Measurements from ENCODE around the gene FH.
A peak's percentile ranks its signal among the peaks of the same experiment; 100 is the strongest.

The FH gene

DNA sequence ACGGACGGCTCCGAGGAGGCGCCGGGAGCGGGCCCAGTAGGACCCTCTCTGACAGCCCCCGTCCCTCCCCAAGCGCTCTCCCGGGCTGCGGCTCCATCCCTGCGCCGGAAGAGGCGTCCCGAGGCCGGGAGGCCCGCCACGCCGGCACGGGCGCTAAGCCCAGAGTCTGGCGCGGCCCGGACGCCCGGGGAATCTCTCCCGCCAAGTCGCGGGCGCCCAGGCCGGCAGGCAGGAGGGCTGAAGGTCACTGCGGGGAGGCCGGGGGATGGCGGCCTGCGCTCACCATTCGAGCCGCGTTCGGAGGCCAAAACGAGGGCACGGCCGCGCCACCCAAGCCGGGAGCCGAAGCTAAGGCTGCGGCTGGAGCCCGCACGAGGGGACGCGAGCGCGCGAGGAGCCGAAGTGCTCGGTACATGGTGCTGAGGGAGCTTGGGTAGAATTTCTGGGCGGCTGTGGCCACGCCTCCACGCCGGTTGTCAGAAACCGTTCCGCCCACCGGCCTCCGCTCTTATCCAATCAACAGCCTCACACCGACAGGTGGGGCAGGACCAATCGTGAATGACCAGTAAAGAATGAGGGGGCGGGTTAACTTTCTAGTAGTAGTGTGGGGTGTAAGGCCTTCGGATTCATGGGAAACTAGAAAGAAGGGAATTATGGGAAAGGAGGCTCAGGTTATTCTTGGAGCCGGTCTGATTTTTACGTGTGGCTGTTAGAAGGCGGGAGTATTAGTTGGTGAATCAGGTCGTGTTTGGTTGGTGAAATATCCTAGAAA, at the start of gene FH:
TSS of gene FH (minus strand) at position 448 of the 772 bp plus-strand sequence. CDS start at position 415, 33 bp downstream.
- DNase-seq = peak; percentile 92

DNA sequence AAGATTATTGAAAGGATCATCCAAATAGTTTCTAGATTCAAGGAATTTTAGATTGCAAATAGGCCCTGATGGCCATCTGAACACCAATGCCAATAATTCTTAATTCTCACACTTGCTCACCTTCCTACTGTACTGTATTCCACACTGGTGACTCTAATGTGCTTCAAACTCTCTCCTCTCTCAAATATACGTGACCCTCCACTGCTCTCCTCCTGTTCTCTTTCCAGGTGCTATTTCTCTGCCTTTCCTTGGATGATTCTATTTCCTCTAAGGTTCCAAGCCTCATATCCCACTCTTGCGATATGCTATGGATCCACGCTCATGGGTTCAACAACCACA, 41.3 kb upstream of the FH start:
- no peak for DNase-seq

DNA sequence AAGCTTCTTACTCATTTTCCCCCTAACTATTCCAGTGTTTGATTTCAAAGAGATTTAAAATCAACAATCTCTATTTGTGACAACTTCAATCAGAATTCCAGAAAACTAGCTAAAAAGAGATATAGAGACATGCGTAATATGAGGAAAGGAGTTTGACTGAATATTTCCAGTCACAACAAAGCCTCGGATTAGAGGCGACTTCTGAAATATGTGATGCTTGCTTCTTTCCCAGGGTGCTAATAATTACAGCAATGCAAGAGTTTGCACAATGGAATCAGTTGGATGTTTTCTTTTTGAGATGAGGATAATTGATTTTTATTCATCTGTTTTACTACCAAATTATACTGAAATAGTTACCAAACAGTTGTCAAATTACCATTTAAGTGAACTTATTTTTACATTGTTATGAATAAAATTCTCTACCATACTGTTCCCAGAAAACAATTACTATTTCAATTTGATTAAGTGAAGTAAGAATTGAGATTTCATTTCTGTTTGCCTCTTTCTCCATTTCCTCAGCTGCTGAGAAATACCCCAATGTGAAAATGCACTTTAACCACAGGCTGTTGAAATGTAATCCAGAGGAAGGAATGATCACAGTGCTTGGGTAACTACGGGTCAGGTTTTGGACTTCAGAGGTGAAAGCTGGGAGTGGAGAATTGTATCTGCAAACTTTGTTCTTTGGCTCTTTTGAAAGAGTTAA, 40.7 kb upstream of the FH start:
- DNase-seq = no peak

DNA sequence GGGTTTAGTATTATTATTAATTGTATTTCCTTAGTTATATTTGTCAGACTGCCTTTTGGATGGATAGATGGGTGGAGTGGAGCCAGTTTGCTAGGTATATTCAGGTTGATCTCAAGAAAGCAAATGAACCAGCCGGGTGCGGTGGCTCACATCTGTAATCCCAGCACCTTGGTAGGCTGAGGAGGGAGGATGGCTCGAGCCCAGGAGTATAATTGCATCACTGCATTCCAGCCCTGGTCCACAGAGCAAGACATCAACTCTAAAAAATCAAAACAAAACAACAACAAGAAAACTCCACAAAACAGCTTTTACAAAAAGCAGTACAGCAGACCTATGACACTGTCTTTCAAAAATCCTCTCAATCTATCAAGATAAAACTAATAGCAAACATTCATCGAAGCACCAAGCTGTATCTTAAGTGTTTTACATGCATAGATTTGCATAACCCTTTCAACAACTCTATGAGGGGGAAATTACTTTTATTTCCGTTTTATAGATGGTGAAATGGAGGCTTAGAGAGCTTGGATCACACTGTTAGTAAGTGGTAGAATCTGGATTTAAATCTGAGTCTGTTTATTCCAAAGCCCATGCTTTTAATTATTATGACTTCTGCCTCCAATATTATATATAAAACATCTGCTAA, 38.1 kb upstream of the FH start:
- no peak for DNase-seq

DNA sequence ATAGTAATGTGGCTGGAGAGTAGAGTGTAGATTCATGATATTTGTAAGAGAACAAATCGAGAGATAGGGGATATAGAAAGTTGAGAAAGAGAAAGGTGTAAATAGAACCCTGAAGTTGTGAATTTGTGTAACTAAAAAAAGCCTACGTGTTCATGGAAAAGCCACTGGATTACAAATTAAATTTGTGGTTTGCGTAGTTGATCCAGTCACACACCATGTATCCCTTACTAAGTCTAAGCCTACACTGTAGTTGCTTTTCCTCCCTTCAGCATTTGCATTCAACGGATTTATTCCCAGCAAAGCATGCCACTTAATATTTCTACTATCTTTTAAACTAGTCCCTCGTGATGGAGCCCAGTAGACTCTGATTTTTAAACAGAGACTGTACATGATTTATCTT, 37.5 kb upstream of the FH start:
- DNase-seq = no peak

DNA sequence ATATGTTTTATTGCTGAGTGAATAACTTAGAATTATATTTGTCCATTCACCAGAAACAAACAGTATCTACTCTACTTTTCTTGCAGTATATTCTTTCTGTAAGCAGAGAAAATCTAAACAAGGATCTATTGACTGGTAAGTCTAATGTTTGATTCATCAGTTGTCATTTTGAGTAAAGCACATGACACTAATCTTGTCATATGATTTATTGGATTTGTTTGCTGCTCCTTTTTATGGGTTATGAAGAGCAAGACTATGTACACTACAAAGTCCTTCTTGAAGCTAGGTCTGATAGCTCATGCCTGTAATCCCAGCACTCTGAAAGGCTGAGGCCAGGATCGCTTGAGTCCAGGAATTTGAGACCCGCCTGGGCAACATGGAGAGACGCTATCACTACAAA, 36.0 kb upstream of the FH start:
- no peak for DNase-seq

DNA sequence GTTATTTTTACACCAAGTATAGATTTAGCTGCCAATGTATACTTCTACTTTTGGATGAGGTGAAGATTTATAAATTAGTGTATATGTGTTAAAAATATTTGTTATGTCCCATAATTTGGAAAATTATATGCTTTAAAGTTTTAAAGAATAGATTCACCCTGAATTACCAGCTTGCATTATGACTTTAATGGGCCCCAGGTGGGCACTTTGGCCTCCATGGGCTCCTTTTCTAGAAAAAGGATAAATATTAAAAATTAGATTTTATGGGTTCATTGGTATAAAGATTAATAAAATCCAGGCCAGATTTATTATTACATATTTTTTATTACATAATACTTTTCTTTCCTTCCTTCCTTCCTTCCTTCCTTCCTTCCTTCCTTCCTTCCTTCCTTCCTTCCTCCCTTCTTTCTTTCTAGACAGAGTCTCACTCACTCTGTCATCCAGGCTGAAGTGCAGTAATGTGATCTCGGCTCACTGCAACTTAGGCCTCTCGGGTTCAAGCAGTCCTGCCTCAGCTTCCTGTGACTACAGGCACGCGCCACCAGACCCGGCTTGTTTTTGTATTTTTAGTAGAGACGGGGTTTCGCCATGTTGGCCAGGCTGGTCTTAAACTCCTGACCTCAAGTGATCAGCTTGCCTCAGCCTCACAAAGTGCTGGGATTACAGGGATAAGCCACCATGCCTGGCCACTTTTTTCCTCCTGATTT, 34.5 kb upstream of the FH start:
- no peak for DNase-seq

DNA sequence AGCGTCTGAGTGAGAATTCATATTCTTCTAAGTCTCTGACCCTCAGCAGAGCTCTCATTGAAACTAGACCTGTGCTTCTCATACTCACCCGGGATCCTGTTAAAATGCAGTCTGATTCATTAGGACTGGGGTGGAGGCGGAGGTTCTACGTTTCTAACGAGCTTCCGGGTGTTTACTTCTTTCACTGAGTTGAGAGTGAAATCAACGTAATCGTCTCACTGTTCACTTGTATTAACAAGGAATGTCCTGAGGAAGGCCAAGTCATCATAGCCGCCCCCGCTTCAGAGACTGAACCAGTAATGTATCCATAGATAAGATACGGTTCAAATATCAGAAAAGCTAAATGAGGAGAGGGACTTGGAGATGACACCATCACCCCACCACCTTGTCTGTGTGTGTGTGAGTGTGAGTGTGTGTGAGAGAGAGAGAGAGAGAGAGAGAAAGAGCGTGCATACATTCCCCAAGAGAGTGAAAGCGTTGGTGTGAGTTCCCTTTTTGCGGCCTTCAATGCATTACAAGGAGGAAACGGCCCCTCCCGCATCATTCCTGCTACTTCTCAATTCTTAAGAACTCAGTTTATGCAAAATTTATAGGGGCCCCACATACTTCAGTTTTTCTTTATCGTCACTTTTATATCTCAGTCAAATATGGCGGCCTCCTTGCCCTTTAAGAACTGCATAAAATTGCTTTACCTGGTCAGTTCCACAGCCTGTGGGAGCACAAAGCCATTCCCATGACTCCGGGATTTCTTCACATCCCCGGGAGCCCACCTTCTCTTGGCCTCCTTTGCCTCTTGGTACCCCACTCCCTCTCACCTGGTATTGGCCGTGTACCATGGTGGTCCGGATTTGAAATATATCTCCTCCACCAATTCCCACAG, 32.4 kb upstream of the FH start:
- no peak for DNase-seq

DNA sequence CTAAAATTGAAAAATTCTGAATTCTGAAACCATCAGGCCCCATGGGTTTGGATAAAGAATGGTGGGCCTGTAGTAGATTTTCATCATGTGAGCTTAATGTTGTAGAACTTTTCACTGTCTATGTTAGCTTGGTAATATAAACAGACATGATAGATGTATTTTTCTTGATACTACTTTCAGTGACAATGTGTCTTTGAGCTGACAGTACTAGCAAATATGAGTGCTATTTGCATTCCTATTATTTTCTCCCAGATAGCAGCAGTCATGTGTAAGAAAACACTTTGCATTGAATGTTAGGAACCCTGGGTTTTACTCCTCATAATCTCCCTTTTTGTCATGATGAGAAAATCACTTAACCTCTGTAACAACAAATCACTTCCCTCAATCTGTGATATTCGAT, 30.8 kb upstream of the FH start:
- no peak for DNase-seq

DNA sequence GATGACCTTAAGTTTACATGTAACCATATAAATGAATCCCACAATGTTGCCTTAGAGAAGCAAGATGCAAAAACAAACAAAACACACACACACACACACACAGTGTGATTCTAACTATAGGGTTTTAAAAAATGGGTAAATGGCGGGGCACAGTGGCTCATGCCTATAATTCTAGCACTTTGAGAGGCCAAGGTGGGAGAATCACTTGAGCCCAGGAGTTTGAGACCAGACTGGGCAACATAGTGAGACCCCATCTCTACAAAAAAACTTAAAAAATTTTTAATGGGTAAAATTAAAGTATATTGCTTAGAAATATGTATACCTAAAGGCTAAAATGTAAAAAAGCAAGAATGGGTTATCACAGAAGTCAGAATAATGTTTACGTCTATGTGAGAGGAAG, 28.5 kb upstream of the FH start:
- no peak for DNase-seq

DNA sequence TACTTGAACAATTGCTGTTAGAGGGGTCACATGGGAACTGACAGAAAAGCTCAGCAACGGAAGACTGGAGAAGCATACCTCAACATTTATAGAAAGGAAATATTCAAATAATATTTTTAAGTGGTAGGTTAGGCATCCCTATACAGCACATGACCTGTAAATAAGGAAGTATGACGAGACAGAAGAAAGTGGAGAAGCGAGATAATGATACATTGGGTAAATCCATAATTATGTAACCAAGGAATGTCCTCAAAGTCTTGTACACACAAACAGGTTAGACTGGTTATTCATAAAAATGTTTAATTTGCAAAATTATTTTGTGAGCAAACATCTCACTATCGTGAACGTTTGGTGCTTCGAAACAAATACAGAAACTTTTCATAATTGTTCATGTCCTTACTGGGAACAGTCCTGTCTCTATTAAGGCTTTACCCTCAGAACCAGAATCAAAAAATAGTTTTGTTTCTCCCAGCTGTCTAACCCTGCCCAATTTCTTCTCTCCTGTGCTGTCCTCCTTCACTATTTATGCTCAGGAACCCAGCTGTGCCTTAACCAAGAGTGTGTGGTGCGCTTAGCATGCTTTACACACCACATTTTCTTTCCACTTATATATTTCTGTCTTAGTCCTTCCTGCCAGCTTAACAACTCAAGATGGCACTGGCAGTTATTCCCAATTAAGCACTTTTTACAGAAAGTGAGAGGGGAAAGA, 22.8 kb upstream of the FH start:
- DNase-seq = no peak

DNA sequence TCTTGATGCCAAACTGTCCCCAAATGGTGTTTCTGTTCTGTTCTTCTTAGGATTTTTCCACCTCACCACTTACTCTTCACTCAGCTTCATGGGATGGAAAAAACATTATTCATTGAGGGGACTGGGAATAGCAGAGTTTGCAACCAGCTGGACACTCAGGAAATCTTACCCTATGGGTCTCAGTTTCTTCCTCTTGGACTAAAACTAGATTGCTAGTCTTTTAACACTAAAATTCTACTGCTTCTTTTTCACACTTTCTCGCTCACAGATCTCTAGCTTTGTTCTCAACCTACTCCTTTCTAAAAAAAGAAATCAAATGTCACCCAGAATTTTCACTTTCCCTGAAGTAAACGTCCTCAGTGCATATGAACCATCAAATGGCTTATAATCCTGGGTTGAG, 17.4 kb upstream of the FH start:
- no peak for DNase-seq

DNA sequence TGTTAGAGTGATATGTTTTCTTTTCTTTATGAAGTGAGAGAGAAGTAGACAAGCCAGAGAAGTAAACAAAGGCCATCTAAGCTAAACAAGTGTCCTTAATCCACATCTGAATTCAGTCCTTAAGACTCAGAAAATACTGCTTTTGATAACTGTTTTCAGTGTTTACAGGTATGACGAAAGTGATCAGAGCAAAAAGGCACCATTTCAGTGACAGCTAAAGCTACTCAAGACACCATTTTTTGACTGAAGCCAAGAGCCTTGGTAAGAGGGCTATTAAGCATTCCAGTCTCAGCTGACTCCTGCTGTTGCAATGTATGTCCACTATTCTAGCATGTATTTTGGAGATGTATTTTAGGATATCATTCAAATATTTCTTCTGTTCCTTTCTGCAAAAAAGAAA, 16.7 kb upstream of the FH start:
- no peak for DNase-seq

DNA sequence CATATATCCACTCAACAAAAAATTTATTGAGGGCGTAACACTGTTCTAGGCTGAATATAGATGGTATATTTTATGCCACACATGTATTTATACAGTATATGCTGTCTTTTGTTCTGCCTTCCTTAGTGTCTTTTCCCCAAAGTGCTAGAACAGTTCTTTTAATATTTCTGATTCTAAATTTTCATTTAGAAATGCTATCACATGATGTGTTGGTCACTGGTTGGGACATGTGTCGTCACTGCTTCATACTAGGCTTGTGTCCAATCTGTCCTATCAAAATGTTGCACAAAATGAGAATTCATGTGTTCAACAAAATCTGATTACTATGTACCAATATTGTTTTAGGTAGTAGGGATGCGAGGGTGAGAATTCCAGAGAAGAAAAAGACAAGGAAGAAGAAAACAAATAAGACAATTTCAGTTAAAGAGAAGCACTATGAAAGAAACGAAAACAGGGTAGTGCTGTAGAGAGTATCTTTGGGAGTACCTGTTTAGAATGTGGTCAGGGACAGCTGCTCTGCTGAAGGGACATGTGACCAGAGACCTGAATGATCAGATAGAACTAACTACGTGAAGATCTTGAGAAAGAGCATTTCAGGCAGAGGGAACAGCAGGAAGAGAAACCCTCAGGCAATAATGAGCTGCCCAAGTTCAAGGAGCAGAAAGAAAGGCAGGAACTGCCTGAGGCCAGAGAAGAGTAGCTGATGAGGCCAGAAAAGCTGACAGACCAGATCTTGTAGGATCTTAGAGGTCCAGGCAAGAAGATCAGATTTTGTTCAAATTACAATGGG, 14.0 kb upstream of the FH start:
- no peak for DNase-seq

DNA sequence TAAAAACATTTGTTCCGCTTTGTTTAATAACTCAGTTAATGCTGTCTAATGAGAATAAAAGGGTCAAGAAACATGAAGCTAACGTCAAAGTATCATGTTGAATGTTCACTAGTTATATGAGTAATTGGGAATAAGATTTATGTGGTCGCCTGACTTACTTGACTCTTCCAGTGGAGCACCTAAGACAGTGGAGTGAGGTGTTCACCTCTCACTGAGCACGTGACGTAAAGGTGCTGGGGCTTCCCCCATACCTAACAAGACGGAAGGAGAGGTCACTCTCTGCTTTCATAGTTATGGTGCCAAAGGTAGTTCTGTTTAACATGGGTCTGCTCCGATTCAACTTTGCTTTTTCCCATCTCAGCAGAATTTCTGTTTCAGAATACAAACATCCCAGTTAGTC, 13.3 kb upstream of the FH start:
- DNase-seq = no peak

DNA sequence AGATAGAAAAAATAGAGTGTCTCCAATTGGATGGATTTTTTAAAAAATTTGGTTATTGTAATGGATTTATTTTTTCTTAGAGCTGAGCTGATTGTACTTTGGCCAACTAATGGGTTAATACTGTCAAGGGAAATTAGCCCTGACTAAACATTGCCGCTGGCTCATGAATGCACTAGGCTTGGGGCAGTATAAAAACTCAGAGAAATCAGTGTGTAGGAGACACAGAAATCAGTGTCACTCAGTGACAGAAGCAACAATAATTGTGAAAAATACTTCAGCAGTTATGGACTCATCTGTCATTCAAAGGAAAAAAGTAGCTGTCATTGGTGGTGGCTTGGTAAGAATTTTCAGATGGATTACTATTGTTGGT, 12.6 kb upstream of the FH start, which contains the start of gene KMO:
TSS of gene KMO (plus strand) at position 217 of the 370 bp plus-strand sequence. CDS start at position 284, 67 bp downstream.
- DNase-seq = no peak

DNA sequence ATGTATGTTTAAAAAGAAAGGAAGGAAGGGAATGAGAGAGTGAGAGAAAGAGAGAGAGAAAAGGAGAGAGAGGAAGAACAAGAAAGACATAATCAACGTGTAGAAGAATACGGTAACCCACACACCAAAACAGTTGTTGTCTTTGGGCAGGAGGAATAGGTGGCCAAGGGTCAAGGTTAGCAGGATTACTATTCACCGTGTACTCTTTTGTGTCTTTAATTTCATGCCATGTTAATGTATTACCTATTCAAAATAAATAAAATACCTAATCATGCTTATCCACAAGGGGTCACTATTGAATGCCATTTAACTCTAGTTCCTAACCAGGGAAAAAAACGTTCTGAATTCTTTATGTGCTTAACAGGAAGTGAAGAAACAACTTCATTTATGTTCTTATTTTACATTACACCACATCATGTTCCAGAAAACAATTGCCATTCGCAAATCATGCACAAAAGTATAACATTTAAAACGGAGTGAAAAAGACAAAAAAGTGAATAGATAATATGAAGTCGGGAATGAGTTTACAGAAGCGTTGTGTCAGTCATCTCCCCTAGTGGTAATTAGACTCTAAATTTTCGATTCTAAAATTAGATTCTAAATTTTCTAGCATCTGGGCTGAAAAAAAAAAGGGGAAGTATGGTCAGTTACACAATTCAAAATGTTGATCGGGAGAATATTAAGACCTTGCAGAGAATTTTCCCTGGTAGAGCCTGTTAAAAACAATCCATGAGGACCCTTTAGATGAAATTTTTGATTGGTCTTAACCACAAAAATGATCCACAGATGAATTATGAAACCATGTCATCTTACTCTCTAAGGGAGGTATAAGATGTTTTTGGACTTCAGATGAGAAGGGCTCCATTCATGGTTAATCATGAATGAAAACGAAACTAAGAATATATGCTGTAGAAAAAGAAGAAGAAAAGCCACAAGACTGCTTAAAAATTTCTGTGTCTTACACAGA, 11.9 kb upstream of the FH start:
- peak; percentile 65 for DNase-seq

DNA sequence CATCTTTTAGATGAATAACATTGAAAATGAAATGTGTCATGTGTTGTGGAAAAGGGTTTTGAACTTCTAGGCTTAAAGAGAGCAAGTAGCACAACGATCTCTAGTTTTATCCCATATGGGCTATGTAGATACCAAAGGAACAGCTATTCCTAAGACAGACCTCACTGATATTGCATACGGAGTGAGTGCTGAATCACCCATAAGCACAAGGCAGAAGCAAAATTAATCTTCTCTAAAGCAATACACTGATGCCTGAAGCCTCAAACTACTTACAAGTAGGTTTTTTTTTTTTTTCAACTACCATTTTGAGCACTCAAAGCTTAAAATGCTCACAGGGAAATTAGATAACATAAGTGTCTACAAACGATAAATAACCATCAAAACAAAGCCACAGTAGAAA, 7.6 kb upstream of the FH start:
- no peak for DNase-seq

DNA sequence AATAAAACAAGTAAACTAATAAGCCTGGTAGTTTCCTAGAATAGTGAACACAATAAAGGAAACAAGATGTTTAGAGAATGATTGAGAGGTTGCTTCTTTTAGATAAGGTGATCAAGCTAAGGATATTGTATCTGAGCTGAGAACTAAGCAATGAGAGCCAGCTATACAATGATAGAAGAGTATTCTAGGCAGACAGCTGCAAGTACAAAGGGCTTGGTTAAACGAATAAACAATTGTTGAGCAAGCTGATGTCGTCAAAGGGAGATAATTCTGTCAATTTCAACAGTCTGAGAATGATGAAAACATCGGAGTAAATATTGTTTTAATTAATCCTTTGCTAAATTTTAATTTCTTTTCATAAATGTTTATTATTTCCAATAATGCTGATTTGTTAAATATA, 5.5 kb upstream of the FH start:
- no peak for DNase-seq

DNA sequence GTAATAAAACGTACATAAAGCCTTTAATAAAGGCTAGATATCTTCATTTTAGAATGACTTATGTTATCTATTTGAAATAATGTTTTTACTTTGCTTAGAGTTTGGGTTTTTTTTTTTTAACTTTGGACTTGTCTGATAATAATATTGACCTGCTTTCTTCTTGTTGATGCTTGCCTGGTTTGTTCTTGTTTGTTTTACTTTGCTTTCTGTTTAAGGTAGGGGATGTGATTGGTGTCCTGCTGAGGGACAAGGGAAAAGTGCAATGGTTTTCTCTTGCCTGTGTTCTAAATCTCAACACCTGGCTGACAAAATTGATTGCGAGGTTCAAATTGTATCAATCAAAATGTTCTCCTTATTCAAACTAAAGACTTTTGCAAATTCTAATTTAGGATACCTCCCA, 2.2 kb upstream of the FH start:
- DNase-seq = no peak

All from amniotic stem cell (primary cell).